Testis (tissue), 2 donors: ENCODE data around the gene KMT5C.

Experiments used
- CTCF ChIP-seq, 3 experiments: fragments of 450-650 bp in 2 of 3; fragments of 200-600 bp in 1 of 3; sonication (generic) in 1 of 3; IDR thresholded peaks; one replicate each; pipeline ENCODE4 v1.5.1; 2016 to 2019; ENCODE audit warnings: antibody characterized with exemption in 3 of 3, mild to moderate bottlenecking in 2 of 3, moderate library complexity in 1 of 3
- POLR2A ChIP-seq: fragments of 450-650 bp; IDR thresholded peaks from one replicate; pipeline ENCODE4 v1.6.1; 2017; ENCODE audit warnings: antibody characterized with exemption, mild to moderate bottlenecking, moderate library complexity

DNA sequence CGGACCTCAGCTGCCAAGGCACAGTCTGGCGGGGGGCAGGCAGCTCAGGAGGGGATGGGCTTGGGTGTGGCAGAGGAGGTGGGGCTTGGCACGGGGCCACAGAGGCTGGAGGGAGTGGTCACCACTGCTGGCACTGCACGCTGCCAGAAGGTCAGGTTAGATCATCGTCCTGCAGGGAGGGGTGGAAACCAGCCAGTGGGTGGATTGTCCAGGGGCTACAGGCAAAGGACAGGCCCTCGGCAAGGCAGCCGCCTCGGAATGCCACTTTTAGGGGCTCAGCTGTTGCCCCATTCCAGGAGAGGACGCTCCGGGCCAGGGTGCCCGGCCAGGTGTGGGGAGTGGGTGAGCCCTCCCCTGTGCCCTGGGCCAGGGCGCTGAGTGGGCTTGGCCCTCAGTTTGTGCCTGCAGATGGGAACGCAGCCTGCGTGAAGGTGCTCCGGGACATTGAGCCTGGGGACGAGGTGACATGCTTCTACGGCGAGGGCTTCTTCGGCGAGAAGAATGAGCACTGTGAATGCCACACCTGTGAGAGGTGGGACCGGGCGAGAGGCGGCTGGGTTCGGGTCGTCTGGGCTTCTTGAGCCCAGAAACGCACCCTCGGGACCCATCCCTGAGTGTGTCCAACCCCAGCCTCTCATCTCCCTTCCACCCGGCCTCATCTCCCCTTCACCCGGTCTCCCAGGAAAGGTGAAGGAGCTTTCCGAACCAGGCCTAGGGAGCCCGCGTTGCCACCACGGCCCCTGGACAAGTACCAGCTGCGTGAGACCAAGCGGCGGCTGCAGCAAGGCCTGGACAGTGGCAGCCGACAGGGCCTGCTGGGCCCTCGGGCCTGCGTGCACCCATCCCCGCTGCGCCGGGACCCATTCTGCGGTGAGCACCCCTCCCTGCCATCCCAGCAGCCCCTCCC, 6.4 kb downstream of the KMT5C start:
- no peak for TF ChIP-seq CTCF (IDR thresholded peaks at IDR 0.05)
- no peak for TF ChIP-seq POLR2A
